ENCODE data around the gene CYB5R4. TPM values are rescaled to one million over a fixed set of nuclear protein-coding genes. Genes with fewer than 3 reads are reported as not detected.

The CYB5R4 gene
- total RNA-seq, 1 donor from 2014 or later, result 13.0 TPM

DNA sequence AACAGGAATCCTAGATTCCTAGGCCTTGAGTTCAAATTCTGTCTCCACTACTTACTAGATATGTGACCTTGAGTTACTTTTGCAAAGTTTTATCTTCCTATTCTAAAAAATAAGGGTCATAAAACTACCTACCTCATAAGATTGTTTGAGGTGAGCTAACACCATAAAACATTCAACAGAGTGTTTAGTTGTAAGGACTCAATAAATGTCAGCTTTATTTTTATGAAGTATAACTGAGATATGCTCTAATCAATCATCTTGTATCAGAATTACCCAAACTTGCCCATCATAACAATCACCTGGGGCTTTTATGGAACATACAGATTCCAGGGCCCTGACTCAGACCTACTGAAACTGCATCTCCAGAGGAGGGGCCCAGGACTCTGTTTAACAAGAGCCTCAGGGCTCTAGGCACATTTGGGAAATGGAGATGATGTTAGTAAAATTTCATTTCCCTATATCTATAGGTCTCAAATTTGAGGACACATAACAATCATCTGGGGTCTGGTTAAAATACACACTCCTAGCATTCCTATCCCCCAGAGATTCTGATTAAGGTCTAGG lies 138.6 kb downstream of the CYB5R4 start:
- Mint-ChIP-seq H3K9me3 (ENCODE audit: low read depth) (peaks cover 4% of the 10 kb centered on the region), H3K4me3 (ENCODE audit: unreplicated experiment) (no peak overlapping the region), H3K36me3 (ENCODE audit: low read depth) (peaks cover 6% of the 10 kb centered on the region), H3K27ac (ENCODE audit: unreplicated experiment) (no peak overlapping the region), H3K4me1 (ENCODE audit: low read depth) (peaks cover 8% of the 10 kb centered on the region), H3K27me3 (ENCODE audit: low read depth) (peaks cover 7% of the 10 kb centered on the region)
- TF ChIP-seq, protein P1, sequence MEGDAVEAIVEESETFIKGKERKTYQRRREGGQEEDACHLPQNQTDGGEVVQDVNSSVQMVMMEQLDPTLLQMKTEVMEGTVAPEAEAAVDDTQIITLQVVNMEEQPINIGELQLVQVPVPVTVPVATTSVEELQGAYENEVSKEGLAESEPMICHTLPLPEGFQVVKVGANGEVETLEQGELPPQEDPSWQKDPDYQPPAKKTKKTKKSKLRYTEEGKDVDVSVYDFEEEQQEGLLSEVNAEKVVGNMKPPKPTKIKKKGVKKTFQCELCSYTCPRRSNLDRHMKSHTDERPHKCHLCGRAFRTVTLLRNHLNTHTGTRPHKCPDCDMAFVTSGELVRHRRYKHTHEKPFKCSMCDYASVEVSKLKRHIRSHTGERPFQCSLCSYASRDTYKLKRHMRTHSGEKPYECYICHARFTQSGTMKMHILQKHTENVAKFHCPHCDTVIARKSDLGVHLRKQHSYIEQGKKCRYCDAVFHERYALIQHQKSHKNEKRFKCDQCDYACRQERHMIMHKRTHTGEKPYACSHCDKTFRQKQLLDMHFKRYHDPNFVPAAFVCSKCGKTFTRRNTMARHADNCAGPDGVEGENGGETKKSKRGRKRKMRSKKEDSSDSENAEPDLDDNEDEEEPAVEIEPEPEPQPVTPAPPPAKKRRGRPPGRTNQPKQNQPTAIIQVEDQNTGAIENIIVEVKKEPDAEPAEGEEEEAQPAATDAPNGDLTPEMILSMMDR (IDR thresholded peaks at IDR 0.05), result no peak
- DNase-seq (ENCODE audit: low spot score), result no peak

DNA sequence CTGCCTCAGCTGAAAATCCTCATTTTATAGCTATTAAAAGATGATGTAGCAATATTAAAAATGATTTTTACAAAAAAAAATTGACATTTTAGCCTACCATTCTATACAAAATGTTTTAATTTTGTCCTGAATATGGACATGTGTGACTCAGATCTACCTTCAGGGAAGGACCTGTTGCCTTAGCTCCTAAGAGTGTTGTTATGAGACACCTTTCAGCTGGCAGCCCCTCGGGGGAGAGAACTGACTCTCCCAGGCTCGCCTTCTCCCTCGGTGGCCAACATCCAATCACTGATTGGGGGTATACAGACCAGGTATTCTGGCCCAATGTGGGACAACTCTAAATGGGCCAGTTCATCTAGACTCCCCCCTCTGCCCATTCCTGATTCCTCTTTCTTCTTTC lies 141.6 kb downstream of the CYB5R4 start:
- Mint-ChIP-seq H3K27me3 (ENCODE audit: low read depth) (peaks cover 9% of the 10 kb centered on the region), H3K9me3 (ENCODE audit: low read depth) (peaks cover under 1% of the 10 kb centered on the region), H3K27ac (ENCODE audit: unreplicated experiment) (no peak overlapping the region), H3K4me3 (ENCODE audit: unreplicated experiment) (no peak overlapping the region), H3K4me1 (ENCODE audit: low read depth) (peaks cover 8% of the 10 kb centered on the region), H3K36me3 (ENCODE audit: low read depth) (no peaks in the 10 kb centered on the region)
- TF ChIP-seq, protein P1 (IDR thresholded peaks at IDR 0.05), result no peak
- DNase-seq (ENCODE audit: low spot score), result no peak

DNA sequence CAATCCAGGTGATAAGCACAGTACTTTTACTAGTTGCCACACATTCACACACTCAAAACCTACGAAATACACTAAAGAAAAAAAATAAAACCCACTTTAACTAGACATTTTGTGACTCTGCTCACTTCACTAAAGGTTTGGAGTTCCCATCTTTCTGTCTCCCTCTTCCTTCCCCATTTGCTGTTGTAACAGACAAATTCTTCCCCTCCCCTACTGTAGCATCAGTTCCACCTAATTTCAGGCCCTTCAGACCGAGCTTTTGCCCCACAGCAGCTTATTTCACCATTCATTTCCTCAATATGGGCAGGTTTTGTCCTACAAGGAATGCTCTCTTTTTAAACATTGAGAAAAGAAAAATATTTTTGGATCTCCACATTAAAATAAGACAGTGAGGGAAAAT lies 142.7 kb downstream of the CYB5R4 start:
- Mint-ChIP-seq H3K27me3 (ENCODE audit: low read depth) (peaks cover 9% of the 10 kb centered on the region), H3K9me3 (ENCODE audit: low read depth) (no peaks in the 10 kb centered on the region), H3K36me3 (ENCODE audit: low read depth) (no peaks in the 10 kb centered on the region), H3K4me1 (ENCODE audit: low read depth) (peaks cover 8% of the 10 kb centered on the region), H3K4me3 (ENCODE audit: unreplicated experiment) (no peak overlapping the region), H3K27ac (ENCODE audit: unreplicated experiment) (no peak overlapping the region)
- TF ChIP-seq, protein P1 (IDR thresholded peaks at IDR 0.05), result no peak
- DNase-seq (ENCODE audit: low spot score), result no peak

DNA sequence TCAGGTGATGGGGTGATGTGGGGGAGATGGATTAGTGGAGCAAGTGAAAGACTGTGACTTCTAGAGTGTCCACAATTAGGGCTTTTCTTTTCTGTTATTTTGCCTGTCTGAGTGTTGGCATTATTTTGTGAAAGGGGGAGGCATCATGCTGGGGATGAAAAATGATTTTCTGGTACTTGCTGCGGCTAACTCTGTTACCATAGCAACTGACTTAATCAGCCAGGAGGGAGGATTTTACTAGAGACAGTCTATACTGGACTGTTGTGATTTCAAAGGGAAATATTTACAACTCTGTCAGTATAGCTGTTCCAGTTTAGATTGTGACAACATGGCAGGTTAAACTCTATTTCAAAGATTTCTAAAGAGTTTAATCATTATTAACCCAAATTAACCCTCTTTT lies 143.6 kb downstream of the CYB5R4 start:
- peaks cover 8% of the 10 kb centered on the region for H3K4me1 Mint-ChIP-seq (ENCODE audit: low read depth)
- no peak overlapping the region for H3K27ac Mint-ChIP-seq (ENCODE audit: unreplicated experiment)
- no peak for DNase-seq (ENCODE audit: low spot score)
- H3K4me3 Mint-ChIP-seq (ENCODE audit: unreplicated experiment), result no peak overlapping the region
- H3K9me3 Mint-ChIP-seq (ENCODE audit: low read depth), result no peaks in the 10 kb centered on the region
- TF ChIP-seq, protein P1 (IDR thresholded peaks at IDR 0.05), result no peak
- H3K27me3 Mint-ChIP-seq (ENCODE audit: low read depth), result peaks cover 12% of the 10 kb centered on the region
- no peaks in the 10 kb centered on the region for H3K36me3 Mint-ChIP-seq (ENCODE audit: low read depth)

DNA sequence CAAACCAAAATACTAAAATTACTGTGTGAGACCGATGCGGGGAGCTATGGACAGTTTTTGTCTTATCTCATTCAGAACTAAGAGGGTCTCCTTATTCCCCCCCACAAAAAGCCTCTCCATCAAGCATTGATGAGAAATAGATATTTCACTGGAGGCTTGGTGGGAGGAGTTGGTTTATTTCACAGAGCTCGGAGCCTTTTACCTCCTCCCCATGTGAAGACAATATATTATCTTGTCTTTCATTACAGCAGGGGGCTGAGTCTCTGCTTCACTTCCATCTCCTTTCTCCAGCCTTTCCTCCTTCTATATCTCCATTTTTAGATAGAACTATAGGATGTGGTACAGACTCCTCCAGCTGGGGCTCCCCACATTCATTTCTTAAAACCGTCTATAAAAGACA lies 144.2 kb downstream of the CYB5R4 start:
- Mint-ChIP-seq H3K27ac (ENCODE audit: unreplicated experiment) (no peak overlapping the region), H3K27me3 (ENCODE audit: low read depth) (peaks cover 12% of the 10 kb centered on the region), H3K36me3 (ENCODE audit: low read depth) (no peaks in the 10 kb centered on the region), H3K9me3 (ENCODE audit: low read depth) (no peaks in the 10 kb centered on the region), H3K4me3 (ENCODE audit: unreplicated experiment) (no peak overlapping the region), H3K4me1 (ENCODE audit: low read depth) (peaks cover 8% of the 10 kb centered on the region)
- no peak for DNase-seq (ENCODE audit: low spot score)
- TF ChIP-seq, protein P1 (IDR thresholded peaks at IDR 0.05), result no peak
